ENCODE measurements around the gene DUSP1. TPM values are rescaled to one million over a fixed set of nuclear protein-coding genes. Genes with fewer than 3 reads are reported as not detected.

The DUSP1 gene
- total RNA-seq, 1 experiment from 2014 or later, result 16.6 TPM

GRCh38 chr5:172773481-172774469 is 2.8 kb upstream of the DUSP1 start (continued):
- TF ChIP-seq REST (IDR thresholded peaks at IDR 0.05; ENCODE audit: low read depth), result no peak
- no peak for TF ChIP-seq RAD21 (IDR thresholded peaks at IDR 0.05; ENCODE audit: low read depth)
- TF ChIP-seq EZH2 (IDR thresholded peaks at IDR 0.05), result no peak

GRCh38 chr5:172772112-172772906 is 1.3 kb upstream of the DUSP1 start:
- ATAC-seq (peak; percentile 54), DNase-seq (ENCODE audit: low read depth, low spot score) (no peak)
- ChIA-PET POLR2A (interaction anchor here (1.0 to 2.9 kb wide), 5 partner anchors 10 to 133 kb away, joined by 4 to 20 read pairs (median 18); no protein-coding TSS in a partner anchor), CTCF (interaction anchor here (0.7 to 2.6 kb wide), 12 partner anchors 10 to 166 kb away, joined by 3 to 19 read pairs (median 6); no protein-coding TSS in a partner anchor), RAD21 (ENCODE audit: low non-redundant PET in 1 of 2, low total read pairs in 2 of 2, uncharacterized antibody in 2 of 2, unreplicated experiment in 2 of 2) (interaction anchor here in 1 of 2 experiments (1.6 kb wide), 1 partner anchor 58 kb away, joined by 4 read pairs; no protein-coding TSS in a partner anchor)
- H3K4me3 ChIP-seq (replicated peaks in 1 of 2; ENCODE audit: low read depth in 1 of 2, low read length in 2 of 2), result peak overlapping the region; percentile 46 to 84
- intact Hi-C loops (cut with micrococcal nuclease), result no loop called here
- BruUV-seq (replicated peaks), result no TSS peak
- no peaks in the 10 kb centered on the region for H3K27me3 ChIP-seq (ENCODE audit: insufficient read depth, low read length)
- no peaks in the 10 kb centered on the region for H3K9me3 ChIP-seq (ENCODE audit: control insufficient read depth in 1 of 2, insufficient read depth in 1 of 2, low read depth in 1 of 2, low read length in 2 of 2)
- H3K36me3 ChIP-seq (ENCODE audit: control insufficient read depth in 1 of 2, insufficient read depth in 2 of 2, low read length in 2 of 2), result peaks cover 8 to 14% of the 10 kb centered on the region in 2 experiments; a peak in 3 of 4 replicates
- peaks cover 23 to 42% of the 10 kb centered on the region in 2 experiments for H3K4me1 ChIP-seq (ENCODE audit: control insufficient read depth in 1 of 2, insufficient read depth in 2 of 2, low read length in 2 of 2)
- H3K9me2 ChIP-seq (ENCODE audit: insufficient read depth), result no peaks in the 10 kb centered on the region
- peaks cover 24% of the 10 kb centered on the region for H3K79me2 ChIP-seq (ENCODE audit: insufficient read depth, low read length)
- H2AFZ ChIP-seq (ENCODE audit: low read depth, low read length, poor library complexity, severe bottlenecking), result peak overlapping the region; percentile 87
- no peaks in the 10 kb centered on the region for H4K20me1 ChIP-seq (ENCODE audit: insufficient read depth)
- peak overlapping the region; percentile 98 for H3K9ac ChIP-seq (ENCODE audit: low read length)
- peak overlapping the region; percentile 86 for H3K4me2 ChIP-seq (ENCODE audit: low read length)
- H3K27ac ChIP-seq (ENCODE audit: low read depth, low read length), result peak overlapping the region; percentile 67
- no peak for TF ChIP-seq ZBTB33 (IDR thresholded peaks at IDR 0.05; ENCODE audit: extremely low read depth, insufficient replicate concordance, low read length)
- no peak for TF ChIP-seq CBX3 (IDR thresholded peaks at IDR 0.05; ENCODE audit: low read depth)
- TF ChIP-seq REST (IDR thresholded peaks at IDR 0.05; ENCODE audit: low read depth), result no peak
- TF ChIP-seq RAD21 (IDR thresholded peaks at IDR 0.05; ENCODE audit: low read depth), result no peak
- TF ChIP-seq EGR1 (IDR thresholded peaks at IDR 0.05; ENCODE audit: low read depth), result no peak
- no peak for TF ChIP-seq ELF1 (IDR thresholded peaks at IDR 0.05; ENCODE audit: borderline replicate concordance, low read depth)

Measured in HCT116 (cell line).